Smooth muscle cell (in vitro differentiated cells): Measurements from ENCODE around the gene MCHR2. TPM values are rescaled to one million over a fixed set of nuclear protein-coding genes. Genes with fewer than 3 reads are reported as not detected.

Experiments used
- DNase-seq: peaks from one replicate; lab custom pipeline; 2025; ENCODE audit not compliant: unreplicated experiment; lab: John Stamatoyannopoulos, UW
- H2AFZ ChIP-seq: fragments of 200-600 bp; sonication (generic); 2 replicates; pipeline ENCODE4 v1.6.0; 2016; ENCODE audit warnings: antibody characterized with exemption, low read depth, mild to moderate bottlenecking
- H3F3A ChIP-seq: fragments of 200-600 bp; sonication (generic); 2 replicates; pipeline ENCODE4 v1.6.0; 2017; ENCODE audit warnings: antibody characterized with exemption, low read depth
- H3K27ac ChIP-seq: fragments of 200-600 bp; sonication (generic); 2 replicates; pipeline ENCODE4 v1.5.1; 2016; ENCODE audit warnings: low read depth, mild to moderate bottlenecking
- H3K27me3 ChIP-seq: fragments of 200-600 bp; sonication (generic); 2 replicates; pipeline ENCODE4 v1.6.1; 2016; ENCODE audit warnings: low read depth, mild to moderate bottlenecking
- H3K36me3 ChIP-seq: fragments of 200-600 bp; sonication (generic); 2 replicates; pipeline ENCODE4 v1.5.1; 2016; ENCODE audit warnings: low read depth
- H3K4me1 ChIP-seq: fragments of 200-600 bp; sonication (generic); 2 replicates; pipeline ENCODE4 v1.5.1; 2016; ENCODE audit warnings: low read depth
- H3K4me2 ChIP-seq: fragments of 200-600 bp; sonication (generic); 2 replicates; pipeline ENCODE4 v1.6.0; 2016; ENCODE audit warnings: mild to moderate bottlenecking
- H3K4me3 ChIP-seq: fragments of 200-600 bp; sonication (generic); 2 replicates; pipeline ENCODE4 v1.5.1; 2016; ENCODE audit warnings: mild to moderate bottlenecking
- H3K79me2 ChIP-seq: fragments of 200-600 bp; sonication (generic); 2 replicates; pipeline ENCODE4 v1.6.0; 2016; ENCODE audit warnings: low read depth, mild to moderate bottlenecking
- H3K9ac ChIP-seq: fragments of 200-600 bp; sonication (generic); 2 replicates; pipeline ENCODE4 v1.6.0; 2016; ENCODE audit warnings: low read depth
- H3K9me3 ChIP-seq: fragments of 200-600 bp; sonication (generic); replicated peaks from 2 replicates; pipeline ENCODE4 v1.5.1; 2016; ENCODE audit warnings: low read depth
- H4K20me1 ChIP-seq: fragments of 200-600 bp; sonication (generic); 2 replicates; pipeline ENCODE4 v1.6.0; 2016; ENCODE audit warnings: low read depth
- WGBS: methylation state at CpG from one replicate; pipeline ENCODE4 v1.1.7; 2016; ENCODE audit warnings: low lambda C conversion rate; 5-methylcytosine and 5-hydroxymethylcytosine counted together
- polyA plus RNA-seq: library from polyadenylated mRNA; unstranded; fragments of >200 nt; fragmentation: Nextera tagmentation; extraction: Ambion mirVana; gene quantifications from 2 replicates; pipeline ENCODE4 v1.2.1, GENCODE V29; 2016
- total RNA-seq: library from RNA; depleted of rRNA; stranded (reverse); fragments of >200 nt; gene quantifications from 2 replicates; pipeline ENCODE4 v1.2.3, GENCODE V29; 2014
- TF ChIP-seq, protein P1 (sequence below): fragments of 200-600 bp; sonication (generic); IDR thresholded peaks from 2 replicates; pipeline ENCODE4 v1.5.1; 2017; ENCODE audit warnings: borderline replicate concordance, mild to moderate bottlenecking, antibody characterized with exemption; ENCODE audit not compliant: insufficient read depth, poor library complexity, severe bottlenecking

Gene MCHR2
- total and polyA plus RNA-seq, 2 experiments from 2014 or later = not detected

DNA sequence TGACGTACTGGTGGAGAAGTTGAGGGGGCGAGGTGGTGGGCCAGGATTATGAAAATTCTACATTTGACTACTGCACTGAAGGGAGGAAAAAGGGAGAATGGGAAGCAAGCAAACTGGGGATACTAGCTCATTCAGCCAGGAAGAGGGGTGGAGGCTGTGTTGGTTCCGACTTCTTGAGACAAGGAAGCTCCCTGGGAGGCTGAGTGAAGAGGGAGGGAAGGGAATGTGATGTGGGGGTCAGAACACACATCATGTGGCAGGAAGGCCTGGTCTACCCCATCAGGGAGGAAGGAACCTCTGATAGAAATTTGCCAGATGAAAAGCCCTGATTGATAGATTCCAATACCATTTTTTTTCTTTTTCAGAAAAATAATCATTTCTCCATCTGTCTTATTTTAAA lies 28.8 kb upstream of the MCHR2 start:
- no peaks in the 10 kb centered on the region for H3F3A ChIP-seq
- H3K27ac ChIP-seq = no peak overlapping the region
- H3K4me2 ChIP-seq = no peak overlapping the region
- TF ChIP-seq, protein P1, sequence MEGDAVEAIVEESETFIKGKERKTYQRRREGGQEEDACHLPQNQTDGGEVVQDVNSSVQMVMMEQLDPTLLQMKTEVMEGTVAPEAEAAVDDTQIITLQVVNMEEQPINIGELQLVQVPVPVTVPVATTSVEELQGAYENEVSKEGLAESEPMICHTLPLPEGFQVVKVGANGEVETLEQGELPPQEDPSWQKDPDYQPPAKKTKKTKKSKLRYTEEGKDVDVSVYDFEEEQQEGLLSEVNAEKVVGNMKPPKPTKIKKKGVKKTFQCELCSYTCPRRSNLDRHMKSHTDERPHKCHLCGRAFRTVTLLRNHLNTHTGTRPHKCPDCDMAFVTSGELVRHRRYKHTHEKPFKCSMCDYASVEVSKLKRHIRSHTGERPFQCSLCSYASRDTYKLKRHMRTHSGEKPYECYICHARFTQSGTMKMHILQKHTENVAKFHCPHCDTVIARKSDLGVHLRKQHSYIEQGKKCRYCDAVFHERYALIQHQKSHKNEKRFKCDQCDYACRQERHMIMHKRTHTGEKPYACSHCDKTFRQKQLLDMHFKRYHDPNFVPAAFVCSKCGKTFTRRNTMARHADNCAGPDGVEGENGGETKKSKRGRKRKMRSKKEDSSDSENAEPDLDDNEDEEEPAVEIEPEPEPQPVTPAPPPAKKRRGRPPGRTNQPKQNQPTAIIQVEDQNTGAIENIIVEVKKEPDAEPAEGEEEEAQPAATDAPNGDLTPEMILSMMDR = no peak
- H3K4me3 ChIP-seq = no peak overlapping the region
- H3K9me3 ChIP-seq = no peaks in the 10 kb centered on the region
- H4K20me1 ChIP-seq = no peaks in the 10 kb centered on the region
- WGBS = 90% methylated on average over 3 of the region's 3 CpGs
- H3K79me2 ChIP-seq = no peaks in the 10 kb centered on the region
- no peak overlapping the region for H2AFZ ChIP-seq
- H3K9ac ChIP-seq = no peak overlapping the region
- H3K4me1 ChIP-seq = no peaks in the 10 kb centered on the region
- H3K36me3 ChIP-seq = no peaks in the 10 kb centered on the region
- DNase-seq = no peak
- no peaks in the 10 kb centered on the region for H3K27me3 ChIP-seq

DNA sequence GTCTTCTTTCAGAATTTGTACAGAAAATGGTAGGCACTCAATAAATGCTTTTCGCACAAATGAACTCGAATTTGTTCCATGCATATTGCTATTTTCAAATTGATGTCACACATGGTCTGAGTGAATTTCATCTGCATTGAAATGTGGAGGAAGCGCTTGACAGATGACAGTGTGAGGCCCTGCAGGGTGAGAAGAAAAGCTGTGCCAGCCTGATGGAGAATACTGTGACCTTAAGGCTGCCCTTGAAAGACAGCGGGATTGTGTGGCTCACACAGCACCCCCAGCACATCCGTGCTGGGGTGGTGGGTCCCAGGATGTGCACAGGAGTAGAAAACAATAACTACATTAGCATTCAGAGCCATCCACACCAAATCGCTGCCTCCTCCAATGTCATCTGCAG lies 14.8 kb upstream of the MCHR2 start:
- no peak for DNase-seq
- Histone ChIP-seq H4K20me1 (no peaks in the 10 kb centered on the region), H3K36me3 (no peaks in the 10 kb centered on the region), H3K27ac (no peak overlapping the region), H3F3A (no peaks in the 10 kb centered on the region), H3K9ac (no peak overlapping the region), H3K79me2 (no peaks in the 10 kb centered on the region), H3K4me2 (no peak overlapping the region), H3K4me3 (no peak overlapping the region), H3K27me3 (peaks cover 35% of the 10 kb centered on the region), H3K4me1 (no peaks in the 10 kb centered on the region), H3K9me3 (no peaks in the 10 kb centered on the region), H2AFZ (no peak overlapping the region)
- WGBS = 89% methylated on average over 6 of the region's 6 CpGs
- TF ChIP-seq, protein P1 = no peak

DNA sequence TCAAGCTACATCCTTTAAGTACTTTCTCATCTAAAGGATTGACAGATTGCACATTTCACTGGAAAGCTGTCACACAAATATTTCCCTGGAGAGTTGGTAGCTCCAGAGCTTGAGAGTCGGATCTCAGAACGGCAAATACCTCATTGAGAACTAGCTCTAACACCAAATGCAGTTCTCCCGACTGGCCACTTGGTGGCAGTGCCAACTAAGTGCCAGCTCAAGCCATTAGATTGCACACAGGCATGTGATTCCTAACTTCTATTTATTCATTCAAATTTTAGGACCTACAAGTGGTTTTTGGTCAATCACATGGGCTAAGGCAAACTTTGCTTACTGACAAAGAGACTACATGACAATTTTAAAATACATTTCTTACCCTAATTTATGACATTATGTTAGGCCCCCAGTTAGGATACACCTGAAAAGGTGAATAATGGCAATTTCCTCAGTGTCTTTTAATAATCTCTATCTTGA lies 7.9 kb upstream of the MCHR2 start:
- Histone ChIP-seq H3K4me3 (no peak overlapping the region), H4K20me1 (no peaks in the 10 kb centered on the region), H3K4me1 (no peaks in the 10 kb centered on the region), H3K4me2 (no peak overlapping the region), H2AFZ (no peak overlapping the region), H3K9me3 (no peaks in the 10 kb centered on the region), H3K27me3 (peaks cover 50% of the 10 kb centered on the region), H3K79me2 (no peaks in the 10 kb centered on the region), H3K9ac (no peak overlapping the region), H3K27ac (no peak overlapping the region), H3K36me3 (no peaks in the 10 kb centered on the region), H3F3A (no peaks in the 10 kb centered on the region)
- 15% methylated on average over 3 of the region's 3 CpGs for WGBS
- no peak for DNase-seq
- TF ChIP-seq, protein P1 = peak; percentile 94

DNA sequence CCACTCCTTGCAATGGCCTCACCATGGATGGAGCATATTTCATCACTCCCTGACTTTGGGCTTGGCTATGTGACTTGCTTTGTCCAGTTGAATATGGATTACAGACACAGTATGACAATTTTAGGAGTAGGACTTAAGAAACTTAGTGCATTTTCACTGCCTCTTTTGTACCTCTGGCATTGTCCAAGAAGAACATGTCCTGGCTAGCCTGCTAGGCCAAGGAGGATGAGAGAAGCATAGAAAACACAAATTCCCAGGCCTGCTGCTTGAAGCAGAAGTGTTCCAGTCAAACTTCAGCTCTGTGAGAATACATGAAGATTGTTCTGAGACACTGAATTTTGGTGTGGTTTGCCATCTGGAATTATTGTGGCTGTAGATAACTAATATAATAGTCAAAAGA lies 3.1 kb upstream of the MCHR2 start:
- no peaks in the 10 kb centered on the region for H3K36me3 ChIP-seq
- no peak overlapping the region for H2AFZ ChIP-seq
- H3K27me3 ChIP-seq = peaks cover 65% of the 10 kb centered on the region
- H3K4me2 ChIP-seq = no peak overlapping the region
- no peaks in the 10 kb centered on the region for H4K20me1 ChIP-seq
- no peak overlapping the region for H3K4me3 ChIP-seq
- H3K27ac ChIP-seq = no peak overlapping the region
- H3K9me3 ChIP-seq = no peaks in the 10 kb centered on the region
- TF ChIP-seq, protein P1 = no peak
- DNase-seq = no peak
- no peak overlapping the region for H3K9ac ChIP-seq
- H3K79me2 ChIP-seq = no peaks in the 10 kb centered on the region
- H3K4me1 ChIP-seq = no peaks in the 10 kb centered on the region
- H3F3A ChIP-seq = no peaks in the 10 kb centered on the region
